DND-41 (cell line): ENCODE measurements around the gene TMEM61.

Experiments
- CTCF ChIP-seq: IDR thresholded peaks from 2 replicates; pipeline ENCODE4 v1.5.1; 2012; ENCODE audit warnings: borderline replicate concordance, low read length, moderate library complexity, mild to moderate bottlenecking; ENCODE audit not compliant: poor library complexity, severe bottlenecking; ENCODE audit errors: extremely low read depth
- EZH2 ChIP-seq: IDR thresholded peaks from 3 replicates; pipeline ENCODE4 v1.6.1; 2012; ENCODE audit warnings: borderline replicate concordance, low read depth, mild to moderate bottlenecking, moderate library complexity, low read length, inconsistent platforms; ENCODE audit not compliant: severe bottlenecking

DNA sequence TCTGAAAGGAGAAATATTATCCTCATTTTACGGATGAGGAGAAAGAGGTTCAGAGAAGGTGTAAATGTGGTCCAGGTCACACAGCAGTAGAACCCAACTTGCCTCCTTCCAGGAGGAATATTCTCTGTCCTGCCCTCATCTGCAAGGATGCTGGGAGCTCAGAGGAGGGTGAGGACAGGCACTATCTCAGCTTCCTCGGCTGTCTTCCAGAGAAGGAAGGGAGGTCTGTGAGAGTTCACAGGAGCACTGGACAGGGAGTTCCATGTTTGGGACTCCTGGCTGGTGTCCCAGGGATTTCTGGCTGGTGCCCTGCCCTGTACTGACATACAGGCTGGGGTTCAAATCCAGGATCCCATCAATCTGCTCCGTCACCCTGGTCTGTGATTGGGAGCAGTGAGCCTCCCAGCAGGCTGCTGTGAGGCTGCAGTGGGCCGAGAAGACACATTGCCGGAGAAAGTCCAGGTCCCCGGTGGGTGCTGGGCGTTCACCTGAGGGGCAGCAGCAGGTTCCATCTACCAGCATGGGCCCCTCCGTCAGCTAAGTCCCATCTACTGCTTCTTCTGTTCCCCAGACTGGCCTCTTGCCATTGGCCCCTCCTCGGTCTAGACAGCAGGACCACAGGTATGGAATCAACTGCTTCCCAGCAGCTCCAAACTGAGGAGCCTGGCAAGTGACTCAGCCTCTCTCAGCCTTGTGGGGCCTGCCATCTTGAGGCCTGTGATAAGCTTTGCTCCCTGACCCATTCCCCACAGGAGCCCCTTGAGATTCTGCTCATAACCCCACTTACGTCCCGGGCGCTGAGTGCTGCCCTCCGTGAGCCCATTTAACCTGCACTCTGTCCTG, 9.8 kb downstream of the TMEM61 start:
- TF ChIP-seq CTCF (no peak), EZH2 (no peak)
